ENCODE data around the gene ABHD16A.

The ABHD16A gene

DNA sequence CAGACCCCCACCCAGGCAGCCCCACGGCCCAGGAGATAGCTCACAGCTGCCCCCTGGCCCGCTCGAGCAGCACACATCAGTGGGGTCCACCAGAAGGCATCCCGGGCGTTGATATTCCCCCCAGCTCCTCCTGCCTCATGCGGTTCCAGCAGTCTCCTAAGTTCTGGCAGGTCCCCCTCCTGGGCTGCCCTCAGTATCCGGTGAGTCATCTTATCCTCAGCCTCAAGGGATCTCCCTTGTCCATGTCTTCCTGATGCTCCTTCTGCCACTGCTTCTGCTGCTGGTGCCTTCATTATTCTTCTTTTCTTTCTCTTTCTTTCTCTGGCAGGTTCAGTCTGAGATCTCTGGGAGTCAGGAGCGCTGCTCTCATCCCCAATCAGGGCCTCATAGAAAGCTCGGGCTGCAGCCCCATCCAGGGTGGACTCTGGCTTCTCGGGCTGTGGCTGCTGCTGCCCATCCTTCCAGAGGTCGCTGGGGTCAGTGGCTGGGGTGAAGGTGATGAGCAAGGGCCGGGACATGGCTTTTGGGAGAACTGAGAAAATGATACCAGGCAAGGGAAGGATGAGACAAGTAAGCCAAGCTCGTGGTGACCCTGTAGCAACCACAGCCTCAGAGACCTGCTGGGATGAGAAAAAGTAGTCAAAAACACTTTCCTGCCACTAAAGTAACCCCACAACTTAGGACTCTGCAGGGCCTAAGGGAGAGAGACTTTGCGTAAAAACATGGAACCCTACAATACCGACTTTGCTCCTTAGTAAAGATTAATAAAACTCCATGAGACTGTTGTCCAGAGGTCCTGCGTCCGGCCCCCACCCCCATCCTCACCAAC, 38.9 kb downstream of the ABHD16A start:
- TF ChIP-seq, protein P1, sequence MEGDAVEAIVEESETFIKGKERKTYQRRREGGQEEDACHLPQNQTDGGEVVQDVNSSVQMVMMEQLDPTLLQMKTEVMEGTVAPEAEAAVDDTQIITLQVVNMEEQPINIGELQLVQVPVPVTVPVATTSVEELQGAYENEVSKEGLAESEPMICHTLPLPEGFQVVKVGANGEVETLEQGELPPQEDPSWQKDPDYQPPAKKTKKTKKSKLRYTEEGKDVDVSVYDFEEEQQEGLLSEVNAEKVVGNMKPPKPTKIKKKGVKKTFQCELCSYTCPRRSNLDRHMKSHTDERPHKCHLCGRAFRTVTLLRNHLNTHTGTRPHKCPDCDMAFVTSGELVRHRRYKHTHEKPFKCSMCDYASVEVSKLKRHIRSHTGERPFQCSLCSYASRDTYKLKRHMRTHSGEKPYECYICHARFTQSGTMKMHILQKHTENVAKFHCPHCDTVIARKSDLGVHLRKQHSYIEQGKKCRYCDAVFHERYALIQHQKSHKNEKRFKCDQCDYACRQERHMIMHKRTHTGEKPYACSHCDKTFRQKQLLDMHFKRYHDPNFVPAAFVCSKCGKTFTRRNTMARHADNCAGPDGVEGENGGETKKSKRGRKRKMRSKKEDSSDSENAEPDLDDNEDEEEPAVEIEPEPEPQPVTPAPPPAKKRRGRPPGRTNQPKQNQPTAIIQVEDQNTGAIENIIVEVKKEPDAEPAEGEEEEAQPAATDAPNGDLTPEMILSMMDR (IDR thresholded peaks at IDR 0.05; ENCODE audit: borderline replicate concordance, control extremely low read depth, extremely low read depth, insufficient read depth, missing control alignments) = no peak
- in situ Hi-C loops (cut with MboI; ENCODE audit: low sequenced_read_pairs, unreplicated experiment) = no loop called here
- DNase-seq (ENCODE audit: low spot score) = no peak

DNA sequence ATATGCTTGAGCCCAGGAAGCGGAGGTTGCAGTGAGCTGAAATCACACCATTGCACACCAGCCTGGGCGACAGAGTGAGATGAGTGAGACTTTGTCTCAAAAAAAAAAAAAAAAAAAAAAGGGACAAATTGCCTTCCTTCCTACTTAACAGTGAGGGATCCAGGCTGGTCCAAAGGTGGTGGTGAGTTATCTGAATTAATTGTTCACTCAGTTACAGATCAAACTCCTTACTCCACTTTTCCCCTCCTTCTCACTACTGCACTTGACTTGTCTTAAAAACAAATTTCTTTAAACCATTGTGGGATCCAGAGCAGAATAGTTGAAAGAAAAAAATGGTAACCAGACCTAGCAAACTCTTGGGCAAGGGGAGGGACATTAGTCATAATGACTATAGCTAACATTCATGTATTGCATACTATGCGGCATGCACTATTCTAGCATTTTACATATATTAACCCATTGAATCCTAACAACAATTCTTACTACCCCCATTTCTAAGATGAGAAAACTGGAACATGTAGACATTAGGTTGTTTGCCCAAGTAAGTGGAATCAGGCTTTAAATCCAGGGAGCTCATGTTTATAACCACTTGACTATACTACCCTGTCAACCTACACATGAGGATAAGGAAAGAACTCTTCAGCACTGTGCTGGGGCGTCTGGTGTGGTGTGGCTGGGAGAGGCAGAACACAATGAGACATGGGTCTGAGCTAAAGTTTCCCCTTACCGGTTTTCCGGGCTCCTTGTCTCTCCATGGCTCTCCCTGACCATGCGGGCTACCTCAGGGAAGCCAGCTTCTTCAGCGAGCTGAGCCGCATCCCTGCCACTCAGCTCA, 39.8 kb downstream of the ABHD16A start:
- TF ChIP-seq, protein P1 (IDR thresholded peaks at IDR 0.05; ENCODE audit: borderline replicate concordance, control extremely low read depth, extremely low read depth, insufficient read depth, missing control alignments) = no peak
- no peak for DNase-seq (ENCODE audit: low spot score)

DNA sequence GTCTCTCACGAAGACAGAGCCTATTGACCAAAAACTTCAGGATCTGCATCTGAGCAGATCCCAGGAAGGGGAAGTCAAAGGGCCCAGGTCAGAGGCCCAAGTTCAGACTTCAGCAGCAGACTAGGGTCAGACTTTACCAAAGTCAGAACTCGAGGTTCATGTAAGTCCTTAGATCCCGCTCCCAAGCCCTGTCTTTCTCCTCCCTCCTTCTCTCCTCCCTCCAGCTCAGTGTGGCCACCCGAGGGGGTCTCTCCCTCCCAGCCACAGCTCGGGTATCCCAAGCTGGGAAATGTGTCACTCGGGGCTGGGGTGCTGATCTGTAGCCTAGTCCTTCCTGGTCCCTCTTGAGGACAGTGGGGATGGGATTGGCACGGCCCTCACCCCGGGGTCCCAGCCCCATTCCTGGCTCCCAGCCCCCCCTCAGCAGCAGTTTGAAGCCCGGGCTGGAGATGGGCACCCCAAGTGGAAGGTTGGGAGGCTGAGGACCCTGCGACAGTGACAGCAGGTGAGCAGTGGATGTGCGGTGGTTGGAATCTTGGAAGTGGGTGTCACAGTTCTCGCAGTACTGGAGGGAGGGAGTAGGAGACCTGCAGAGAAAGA, 40.9 kb downstream of the ABHD16A start:
- DNase-seq (ENCODE audit: low spot score) = no peak
- TF ChIP-seq, protein P1 (IDR thresholded peaks at IDR 0.05; ENCODE audit: borderline replicate concordance, control extremely low read depth, extremely low read depth, insufficient read depth, missing control alignments) = no peak
- in situ Hi-C loops (cut with MboI; ENCODE audit: low sequenced_read_pairs, unreplicated experiment) = no loop called here

More for the DNA sequence above, 39.8 kb downstream of the ABHD16A start:
- in situ Hi-C loops (cut with MboI; ENCODE audit: low sequenced_read_pairs, unreplicated experiment) = no loop called here

DNA sequence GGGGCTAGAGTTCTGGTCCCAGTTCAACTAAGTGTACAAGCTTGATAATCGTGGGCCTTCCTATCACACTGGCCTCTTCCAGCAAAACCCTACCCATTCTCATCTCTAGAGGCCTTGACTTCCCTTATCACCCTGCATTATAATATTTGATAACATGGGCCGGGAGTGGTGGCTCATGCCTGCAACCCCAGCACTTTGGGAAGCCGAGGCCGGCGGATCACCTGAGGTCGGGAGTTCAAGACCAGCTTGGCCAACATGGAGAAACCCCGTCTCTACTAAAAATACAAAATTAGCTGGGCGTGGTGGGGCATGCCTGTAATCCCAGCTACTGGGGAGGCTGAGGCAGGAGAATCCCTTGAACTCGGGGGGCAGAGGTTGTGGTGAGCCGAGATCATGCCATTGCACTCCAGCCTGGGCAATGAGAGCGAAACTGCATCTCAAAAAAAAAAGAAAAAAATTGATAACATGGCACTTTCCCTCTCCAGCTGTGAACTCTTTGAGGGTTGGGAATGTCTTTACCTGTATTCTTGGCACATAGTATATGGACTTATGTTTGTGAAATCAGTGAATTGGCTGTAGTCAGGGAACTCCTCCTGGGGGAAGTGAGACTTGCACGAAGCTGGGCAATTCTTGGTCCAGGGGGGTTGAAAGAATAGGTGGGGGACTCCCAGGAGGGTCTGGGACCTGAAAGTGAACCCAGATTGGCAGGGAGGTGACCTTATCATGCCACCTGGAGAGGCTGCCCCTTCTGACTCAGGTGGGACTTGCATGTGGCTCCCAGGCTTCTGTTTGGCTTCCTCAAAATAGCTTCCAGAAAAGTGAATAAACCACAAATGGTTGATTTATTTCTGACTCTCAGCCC, 41.6 kb downstream of the ABHD16A start:
- TF ChIP-seq, protein P1 (IDR thresholded peaks at IDR 0.05; ENCODE audit: borderline replicate concordance, control extremely low read depth, extremely low read depth, insufficient read depth, missing control alignments) = no peak
- DNase-seq (ENCODE audit: low spot score) = no peak
- in situ Hi-C loops (cut with MboI; ENCODE audit: low sequenced_read_pairs, unreplicated experiment) = no loop called here

DNA sequence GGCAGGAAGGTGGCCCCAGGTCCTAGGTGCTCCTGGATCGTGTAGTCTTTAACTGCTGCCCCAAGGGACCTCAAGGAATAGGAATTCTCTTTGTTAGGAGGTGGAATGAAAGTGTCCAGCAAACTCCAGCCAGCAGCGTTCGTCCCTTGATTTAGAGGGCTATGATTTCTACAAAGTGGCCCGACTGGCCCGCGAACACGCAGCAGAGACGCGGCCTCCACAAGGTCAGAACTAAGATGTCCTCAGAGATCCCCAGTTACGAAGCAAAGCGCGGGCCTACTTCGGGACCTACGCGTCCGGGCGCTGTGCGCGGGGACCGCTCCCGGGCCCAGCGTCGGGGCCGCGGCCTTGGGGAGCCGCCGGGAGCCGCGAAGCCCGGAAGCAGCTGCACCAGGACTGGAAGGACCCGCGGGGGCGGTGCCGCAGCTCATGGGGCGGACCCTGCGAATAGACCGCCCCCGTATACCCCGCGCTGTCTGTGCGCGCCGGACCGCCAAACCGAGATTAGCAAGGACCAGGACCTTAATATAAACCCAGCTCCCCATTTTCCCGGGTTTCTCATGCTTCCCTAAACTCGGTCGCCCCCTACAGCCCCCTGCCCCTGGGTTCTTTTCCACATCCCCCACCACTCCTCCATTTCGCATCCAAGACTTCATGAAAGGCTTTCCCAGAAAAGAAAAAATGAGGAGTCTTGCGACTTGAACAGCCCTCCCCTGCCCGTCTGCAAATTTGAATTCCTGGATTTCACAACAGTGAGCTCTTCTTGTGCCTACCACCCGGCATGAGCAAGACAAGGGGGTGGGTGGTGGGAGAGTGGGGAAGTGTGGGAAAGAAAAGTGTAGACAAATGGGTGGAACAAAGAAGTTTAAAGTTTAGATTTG, 42.5 kb downstream of the ABHD16A start, which contains the start of gene C6orf47:
C6orf47 (minus strand) TSS at position 398 of the 881 bp plus-strand sequence. CDS start 831 bp downstream, outside the sequence.
- TF ChIP-seq, protein P1 (IDR thresholded peaks at IDR 0.05; ENCODE audit: borderline replicate concordance, control extremely low read depth, extremely low read depth, insufficient read depth, missing control alignments) = no peak
- in situ Hi-C loops (cut with MboI; ENCODE audit: low sequenced_read_pairs, unreplicated experiment) = no loop called here
- DNase-seq (ENCODE audit: low spot score) = peak; percentile 90
